Osteocyte (in vitro differentiated cells): ENCODE data around the gene FAM171A2. TPM values are rescaled to one million over a fixed set of nuclear protein-coding genes. Genes with fewer than 3 reads are reported as not detected.
A peak's percentile ranks its signal among the peaks of the same experiment; 100 is the strongest.
"Not testable (repeated sequence)": the region's sequence is repeated elsewhere in the genome, so short reads cannot be mapped to it uniquely, and the experiment has no call there.

Source experiments
- DNase-seq: peaks from one replicate; pipeline ENCODE4 v3.0.0; 2021; ENCODE audit warnings: mixed read lengths; ENCODE audit not compliant: unreplicated experiment; ENCODE audit errors: extremely low spot score
- H3K27ac Mint-ChIP-seq: one replicate; pipeline ENCODE4 v1.8.0; 2021; ENCODE audit warnings: mild to moderate bottlenecking, mixed read lengths; ENCODE audit not compliant: unreplicated experiment
- H3K27me3 Mint-ChIP-seq: one replicate; pipeline ENCODE4 v1.8.0; 2021; ENCODE audit warnings: mixed read lengths; ENCODE audit not compliant: unreplicated experiment
- H3K36me3 Mint-ChIP-seq: one replicate; pipeline ENCODE4 v1.8.0; 2021; ENCODE audit warnings: mixed read lengths; ENCODE audit not compliant: unreplicated experiment
- H3K4me1 Mint-ChIP-seq: one replicate; pipeline ENCODE4 v1.8.0; 2021; ENCODE audit warnings: mixed read lengths; ENCODE audit not compliant: unreplicated experiment
- H3K4me3 Mint-ChIP-seq: one replicate; pipeline ENCODE4 v1.8.0; 2021; ENCODE audit warnings: mild to moderate bottlenecking, moderate library complexity, mixed read lengths; ENCODE audit not compliant: unreplicated experiment
- H3K9me3 Mint-ChIP-seq: one replicate; pipeline ENCODE4 v1.8.0; 2021; ENCODE audit warnings: mixed read lengths; ENCODE audit not compliant: unreplicated experiment
- CTCF ChIP-seq: fragments of 200-600 bp; sonication (generic); IDR thresholded peaks from 2 replicates; pipeline ENCODE4 v1.5.0; 2021; ENCODE audit warnings: antibody characterized with exemption, mild to moderate bottlenecking, moderate library complexity
- total RNA-seq: library from RNA; stranded (reverse); gene quantifications from 2 replicates; pipeline ENCODE4 v1.2.1, GENCODE V29; 2021

FAM171A2 gene
- total RNA-seq, 1 donor from 2014 or later, result 26.9 TPM

- peak overlapping the region; percentile 86 for H3K27ac Mint-ChIP-seq
- DNase-seq, result no peak
Measured at GRCh38 chr17:44346064-44346844, 17.4 kb downstream of the FAM171A2 start.

DNA sequence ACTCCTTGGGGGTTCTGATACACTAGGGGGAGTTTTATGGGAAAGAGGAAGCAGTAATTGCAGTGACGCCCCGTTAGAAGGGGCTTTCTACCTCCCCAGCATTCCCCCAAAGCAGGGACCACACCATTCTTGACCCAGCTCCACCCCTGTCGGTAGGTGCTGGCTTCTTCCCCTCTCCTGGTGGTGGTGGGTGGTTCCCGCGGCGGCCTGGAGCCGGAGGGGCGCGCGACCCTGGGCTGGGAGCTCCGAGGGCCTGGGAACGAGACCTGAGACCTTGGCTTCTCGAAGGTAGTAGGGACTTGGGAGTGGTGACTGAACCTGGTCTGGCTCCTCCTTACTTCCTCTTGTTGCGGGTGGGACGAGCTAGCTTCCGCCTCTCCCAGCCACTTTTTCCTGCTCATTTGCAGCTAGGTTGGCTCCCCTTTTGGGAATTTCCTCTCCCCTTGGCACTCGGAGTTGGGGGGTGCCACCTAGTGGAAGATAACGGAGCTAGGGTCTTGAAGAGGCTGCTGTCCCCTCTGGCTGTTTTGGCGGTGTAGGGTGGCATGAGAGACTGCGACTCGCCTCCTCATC is 18.1 kb downstream of the FAM171A2 start:
- Mint-ChIP-seq H3K27me3 (peaks cover 6% of the 10 kb centered on the region), H3K4me3 (peak overlapping the region; percentile 95), H3K4me1 (peaks cover 16% of the 10 kb centered on the region), H3K27ac (peak overlapping the region; percentile 86), H3K36me3 (peaks cover 2% of the 10 kb centered on the region), H3K9me3 (no peaks in the 10 kb centered on the region)
- no peak for DNase-seq
- TF ChIP-seq CTCF, result peak; percentile 58

More at GRCh38 chr17:44346064-44346844, 17.4 kb downstream of the FAM171A2 start:
- no peaks in the 10 kb centered on the region for H3K9me3 Mint-ChIP-seq
- peaks cover 2% of the 10 kb centered on the region for H3K36me3 Mint-ChIP-seq
- H3K4me1 Mint-ChIP-seq, result peaks cover 16% of the 10 kb centered on the region
- H3K27me3 Mint-ChIP-seq, result peaks cover 1% of the 10 kb centered on the region
- peak overlapping the region; percentile 95 for H3K4me3 Mint-ChIP-seq
- no peak for TF ChIP-seq CTCF

- Mint-ChIP-seq H3K36me3 (peaks cover 2% of the 10 kb centered on the region), H3K27ac (peak within 1 kb of the TSS; percentile 95), H3K27me3 (peaks cover 6% of the 10 kb centered on the region), H3K4me1 (peaks cover 16% of the 10 kb centered on the region), H3K9me3 (no peaks in the 10 kb centered on the region), H3K4me3 (peak within 1 kb of the TSS; percentile 95)
- TF ChIP-seq CTCF, result no peak
- DNase-seq, result peak; percentile 97
Measured at GRCh38 chr17:44344939-44345453, 18.7 kb downstream of the FAM171A2 start, which contains the start of gene GRN. GRN (plus strand) TSS chr17:44345302; CDS start chr17:44349165, 3,863 bp downstream.

DNA sequence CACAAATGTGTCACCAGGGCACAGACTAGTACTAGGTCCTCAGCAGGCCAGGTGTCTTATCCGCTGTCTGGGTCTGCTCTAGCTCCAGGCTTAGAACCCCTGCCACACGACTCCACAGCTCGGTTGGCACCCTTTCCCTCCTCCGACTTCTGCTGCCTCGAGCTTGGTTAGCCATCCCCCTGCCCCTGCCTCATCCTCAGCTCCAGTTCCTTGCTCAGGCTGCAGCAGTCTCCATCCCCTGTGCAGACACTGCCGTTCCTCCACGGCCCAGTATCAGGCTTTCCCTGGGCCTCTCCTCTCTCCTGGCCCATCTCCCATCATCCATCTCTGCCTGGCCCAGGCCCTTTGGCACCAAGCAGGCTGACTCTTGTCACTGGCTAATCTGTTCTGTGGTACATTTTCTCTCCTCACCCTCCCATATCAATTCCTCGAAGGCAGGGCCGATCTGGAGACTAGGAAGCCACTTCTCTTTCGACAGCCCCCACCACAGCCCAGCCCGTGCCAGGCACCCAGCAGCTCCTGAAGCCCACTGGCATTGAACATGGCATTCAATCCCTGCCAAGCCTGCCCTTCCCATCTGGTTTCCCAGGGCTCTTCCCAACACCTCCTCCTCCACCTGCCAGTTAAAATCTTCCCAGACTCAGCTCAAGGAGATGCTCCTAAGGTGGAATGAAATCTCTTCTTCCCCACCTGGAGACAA is 20.0 kb downstream of the FAM171A2 start:
- H3K27ac Mint-ChIP-seq, result no peak overlapping the region
- no peaks in the 10 kb centered on the region for H3K36me3 Mint-ChIP-seq
- H3K4me3 Mint-ChIP-seq, result no peak overlapping the region
- no peak for DNase-seq
- peaks cover 6% of the 10 kb centered on the region for H3K27me3 Mint-ChIP-seq
- TF ChIP-seq CTCF, result no peak
- no peaks in the 10 kb centered on the region for H3K9me3 Mint-ChIP-seq
- peaks cover 16% of the 10 kb centered on the region for H3K4me1 Mint-ChIP-seq

DNA sequence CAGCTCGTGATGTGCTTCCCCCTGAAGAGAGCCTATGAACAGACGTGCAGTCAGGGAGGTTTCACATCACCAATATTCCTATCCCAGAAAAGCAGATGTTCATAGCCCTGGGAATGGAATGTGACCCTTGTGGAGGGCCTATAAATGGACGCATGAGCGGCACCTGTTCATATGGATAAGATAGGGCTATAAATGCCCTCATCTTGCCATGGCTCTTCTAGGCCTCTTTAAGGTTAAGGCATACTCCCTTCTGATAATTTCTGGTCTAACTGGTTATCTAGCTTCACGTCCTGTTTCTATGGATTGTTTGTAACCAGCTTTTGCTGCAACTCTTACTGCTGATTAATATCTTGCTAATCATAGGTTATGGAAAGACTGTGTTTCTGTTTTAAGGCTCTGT is 23.1 kb downstream of the FAM171A2 start:
- not testable (repeated sequence) for H3K27ac Mint-ChIP-seq, H3K36me3 Mint-ChIP-seq, H3K9me3 Mint-ChIP-seq, DNase-seq, H3K4me3 Mint-ChIP-seq, H3K4me1 Mint-ChIP-seq
- peaks cover 21% of the 10 kb centered on the region for H3K27me3 Mint-ChIP-seq
